ENCODE data around the gene TIGD6. TPM values are rescaled to one million over a fixed set of nuclear protein-coding genes. Genes with fewer than 3 reads are reported as not detected.

TIGD6 gene
- total RNA-seq, 4 donors from 2014 or later: 2.4 to 5.1 (median 3.8) TPM

- no peak for ATAC-seq
- Histone ChIP-seq H3K27ac (no peak overlapping the region), H3K4me3 (no peak overlapping the region), H3K9me3 (no peaks in the 10 kb centered on the region), H3K4me1 (no peaks in the 10 kb centered on the region), H3K27me3 (no peaks in the 10 kb centered on the region), H3K36me3 (peaks cover 12 to 99% of the 10 kb centered on the region in 2 donors)
- no CpG with 5 or more reads among the region's 6 CpGs for WGBS, 2 donors (ENCODE audit: low coverage in 1 of 2)
- TF ChIP-seq POLR2A (IDR thresholded peaks at IDR 0.05): no peak
- TF ChIP-seq CTCF (IDR thresholded peaks at IDR 0.05): no peak
- TF ChIP-seq POLR2AphosphoS5 (IDR thresholded peaks at IDR 0.05): no peak
- no peak for TF ChIP-seq EP300 (IDR thresholded peaks at IDR 0.05)
These were observed 9.4 kb upstream of the TIGD6 start for GRCh38 chr5:150009671-150010387.

- Histone ChIP-seq H3K27me3 (no peaks in the 10 kb centered on the region), H3K36me3 (peaks cover 0 to 75% of the 10 kb centered on the region in 2 donors), H3K4me1 (peaks cover 2 to 18% (median 11%) of the 10 kb centered on the region in 3 donors), H3K9me3 (no peaks in the 10 kb centered on the region), H3K4me3 (no peak overlapping the region), H3K27ac (no peak overlapping the region)
- no peak for TF ChIP-seq POLR2A (IDR thresholded peaks at IDR 0.05)
- no peak for TF ChIP-seq POLR2AphosphoS5 (IDR thresholded peaks at IDR 0.05)
- no peak for TF ChIP-seq EP300 (IDR thresholded peaks at IDR 0.05)
- TF ChIP-seq CTCF (IDR thresholded peaks at IDR 0.05): no peak
- no peak for ATAC-seq
These were observed 6.6 kb upstream of the TIGD6 start for GRCh38 chr5:150007050-150007449.

GRCh38 chr5:150006318-150006717 lies 5.9 kb upstream of the TIGD6 start:
- Histone ChIP-seq H3K36me3 (peaks cover 0 to 68% of the 10 kb centered on the region in 2 donors), H3K4me3 (no peak overlapping the region), H3K9me3 (no peaks in the 10 kb centered on the region), H3K27ac (no peak overlapping the region), H3K4me1 (peaks cover 6 to 25% (median 15%) of the 10 kb centered on the region in 3 donors), H3K27me3 (no peaks in the 10 kb centered on the region)
- no peak for TF ChIP-seq POLR2AphosphoS5 (IDR thresholded peaks at IDR 0.05)
- no peak for TF ChIP-seq EP300 (IDR thresholded peaks at IDR 0.05)
- TF ChIP-seq CTCF (IDR thresholded peaks at IDR 0.05): no peak
- no peak for TF ChIP-seq POLR2A (IDR thresholded peaks at IDR 0.05)
- no peak for ATAC-seq
- WGBS, 2 donors (ENCODE audit: low coverage in 1 of 2): 91 to 95% methylated on average over 4 of the region's 4 CpGs

- 12 to 20% methylated on average over 7 to 8 of the region's 8 CpGs for WGBS, 2 donors (ENCODE audit: low coverage in 1 of 2)
- H3K36me3 ChIP-seq: peaks cover 0 to 23% of the 10 kb centered on the region in 2 donors
- H3K4me3 ChIP-seq: peak overlapping the region; percentile 88 to 97
- TF ChIP-seq POLR2A (IDR thresholded peaks at IDR 0.05): no peak
- TF ChIP-seq CTCF (IDR thresholded peaks at IDR 0.05): peak; percentile 28 to 54 (median 52)
- ATAC-seq: peak; percentile 22
- H3K4me1 ChIP-seq: peaks cover 9 to 38% (median 19%) of the 10 kb centered on the region in 3 donors
- no peaks in the 10 kb centered on the region for H3K27me3 ChIP-seq
- peak overlapping the region; percentile 81 to 94 (median 91) for H3K27ac ChIP-seq
- no peaks in the 10 kb centered on the region for H3K9me3 ChIP-seq
These were observed 1.4 kb upstream of the TIGD6 start for GRCh38 chr5:150001660-150002486.

Data from gastroesophageal sphincter (tissue), 4 donors.